Neural cell (in vitro differentiated cells): Measurements from ENCODE around the gene GRAMD4. TPM values are rescaled to one million over a fixed set of nuclear protein-coding genes. Genes with fewer than 3 reads are reported as not detected.

Experiments used
- H2AFZ ChIP-seq: fragments of 200-600, 300-800 bp; sonication (generic), shearing (Covaris generic); 2 replicates; pipeline ENCODE4 v1.6.0; 2014; ENCODE audit warnings: low read depth, mild to moderate bottlenecking, antibody characterized with exemption, low read length, moderate library complexity
- H3F3A ChIP-seq: fragments of 200-600 bp; shearing (Covaris generic); 2 replicates; pipeline ENCODE4 v1.6.1; 2016; ENCODE audit warnings: mild to moderate bottlenecking, moderate library complexity, mixed read lengths, antibody characterized with exemption, low read length; ENCODE audit not compliant: insufficient read depth, poor library complexity, severe bottlenecking
- H3K27ac ChIP-seq: fragments of 200-600, 300-800 bp; sonication (generic), shearing (Covaris generic); 2 replicates; pipeline ENCODE4 v1.5.1; 2014; ENCODE audit warnings: mild to moderate bottlenecking, low read length, moderate library complexity
- H3K27me3 ChIP-seq: fragments of 300-800, 200-600 bp; sonication (generic), shearing (Covaris generic); 2 replicates; pipeline ENCODE4 v1.6.0; 2014; ENCODE audit warnings: mild to moderate bottlenecking, low read depth, low read length, moderate library complexity; ENCODE audit not compliant: insufficient read depth
- H3K36me3 ChIP-seq: fragments of 300-800, 200-600 bp; sonication (generic), shearing (Covaris generic); 2 replicates; pipeline ENCODE4 v1.5.1; 2014; ENCODE audit warnings: mild to moderate bottlenecking, antibody characterized with exemption, low read length, moderate library complexity; ENCODE audit not compliant: insufficient read depth
- H3K4me2 ChIP-seq: fragments of 300-800, 200-600 bp; sonication (generic), shearing (Covaris generic); 2 replicates; pipeline ENCODE4 v1.6.0; 2014; ENCODE audit warnings: mild to moderate bottlenecking, low read length
- H3K4me3 ChIP-seq: fragments of 300-800, 200-600 bp; sonication (generic), shearing (Covaris generic); 2 replicates; pipeline ENCODE4 v1.5.1; 2014; ENCODE audit warnings: mild to moderate bottlenecking, low read length, moderate library complexity
- H3K79me2 ChIP-seq: fragments of 200-600 bp; shearing (Covaris generic); replicated peaks from 2 replicates; pipeline ENCODE4 v1.6.0; 2014; ENCODE audit warnings: mild to moderate bottlenecking, low read length, moderate library complexity; ENCODE audit not compliant: insufficient read depth
- H3K9ac ChIP-seq: fragments of 300-800, 200-600 bp; sonication (generic), shearing (Covaris generic); 2 replicates; pipeline ENCODE4 v1.6.1; 2016; ENCODE audit warnings: mild to moderate bottlenecking, low read length, mixed read lengths
- H3K9me2 ChIP-seq: fragments of 200-600 bp; shearing (Covaris generic); 2 replicates; pipeline ENCODE4 v1.6.1; 2016; ENCODE audit warnings: mild to moderate bottlenecking, low read length, mixed read lengths; ENCODE audit not compliant: insufficient read depth
- H3K9me3 ChIP-seq: fragments of 200-600, 300-800 bp; sonication (generic), shearing (Covaris generic); 2 replicates; pipeline ENCODE4 v1.6.1; 2016; ENCODE audit warnings: mild to moderate bottlenecking, mixed run types, low read length, moderate library complexity, mixed read lengths
- H4K20me1 ChIP-seq: fragments of 200-600 bp; shearing (Covaris generic); 2 replicates; pipeline ENCODE4 v1.6.1; 2016; ENCODE audit warnings: mild to moderate bottlenecking, mixed run types; ENCODE audit not compliant: insufficient read depth
- EP300 ChIP-seq: fragments of 450-650 bp; conservative IDR thresholded peaks from 2 replicates; pipeline ENCODE4 v1.6.1; 2014; ENCODE audit warnings: antibody characterized with exemption, mild to moderate bottlenecking, moderate library complexity; ENCODE audit not compliant: poor library complexity, severe bottlenecking
- EZH2 ChIP-seq: fragments of 200-600, 300-800 bp; shearing (Covaris generic), sonication (generic); IDR thresholded peaks from 2 replicates; pipeline ENCODE4 v1.6.1; 2014; ENCODE audit warnings: antibody characterized with exemption, low read length, borderline replicate concordance, mild to moderate bottlenecking; ENCODE audit not compliant: insufficient read depth, poor library complexity, severe bottlenecking
- MXI1 ChIP-seq: fragments of 450-650 bp; conservative IDR thresholded peaks from 2 replicates; pipeline ENCODE4 v1.6.1; 2014; ENCODE audit warnings: antibody characterized with exemption, mild to moderate bottlenecking; ENCODE audit not compliant: poor library complexity, severe bottlenecking
- POLR2AphosphoS5 ChIP-seq: IDR thresholded peaks from 2 replicates; pipeline ENCODE4 v1.6.1; 2012
- RAD21 ChIP-seq: fragments of 450-650 bp; conservative IDR thresholded peaks from 2 replicates; pipeline ENCODE4 v1.6.1; 2014; ENCODE audit warnings: antibody characterized with exemption, mild to moderate bottlenecking, moderate library complexity
- SMC3 ChIP-seq: fragments of 450-650 bp; conservative IDR thresholded peaks from 2 replicates; pipeline ENCODE4 v1.6.1; 2014; ENCODE audit warnings: antibody characterized with exemption, mild to moderate bottlenecking, moderate library complexity; ENCODE audit not compliant: poor library complexity
- TAF1 ChIP-seq: IDR thresholded peaks from 2 replicates; pipeline ENCODE4 v1.6.1; 2012; ENCODE audit warnings: low read depth
- polyA plus RNA-seq: library from polyadenylated mRNA; depleted of rRNA; stranded (reverse); fragments of >200 nt; gene quantifications from 2 replicates; pipeline ENCODE4 v1.2.3, GENCODE V29; 2014
- TF ChIP-seq, protein P1 (sequence below): IDR thresholded peaks from 2 replicates; pipeline ENCODE4 v1.6.1; 2012; ENCODE audit warnings: borderline replicate concordance
- TF ChIP-seq, protein P2 (sequence below): fragments of 450-650 bp; IDR thresholded peaks from 2 replicates; pipeline ENCODE4 v1.5.1; 2014; ENCODE audit warnings: antibody characterized with exemption, mild to moderate bottlenecking, moderate library complexity; ENCODE audit not compliant: poor library complexity, severe bottlenecking

Gene GRAMD4
- polyA plus RNA-seq, 1 donor from 2014 or later, result 35.6 TPM

- Histone ChIP-seq H3K9ac (no peak overlapping the region), H3K4me3 (no peak overlapping the region)
These were observed 32.7 kb downstream of the GRAMD4 start for GRCh38 chr22:46652847-46653331.

GRCh38 chr22:46653596-46653995 lies 33.4 kb downstream of the GRAMD4 start:
- H3K27me3 ChIP-seq, result no peaks in the 10 kb centered on the region
- no peaks in the 10 kb centered on the region for H3K9me2 ChIP-seq
- H4K20me1 ChIP-seq, result no peaks in the 10 kb centered on the region
- no peak overlapping the region for H3K4me2 ChIP-seq
- no peaks in the 10 kb centered on the region for H3K9me3 ChIP-seq
- H3K9ac ChIP-seq, result no peak overlapping the region
- no peaks in the 10 kb centered on the region for H3K36me3 ChIP-seq
- H2AFZ ChIP-seq, result no peak overlapping the region
- H3K4me3 ChIP-seq, result no peak overlapping the region
- TF ChIP-seq, protein P1, sequence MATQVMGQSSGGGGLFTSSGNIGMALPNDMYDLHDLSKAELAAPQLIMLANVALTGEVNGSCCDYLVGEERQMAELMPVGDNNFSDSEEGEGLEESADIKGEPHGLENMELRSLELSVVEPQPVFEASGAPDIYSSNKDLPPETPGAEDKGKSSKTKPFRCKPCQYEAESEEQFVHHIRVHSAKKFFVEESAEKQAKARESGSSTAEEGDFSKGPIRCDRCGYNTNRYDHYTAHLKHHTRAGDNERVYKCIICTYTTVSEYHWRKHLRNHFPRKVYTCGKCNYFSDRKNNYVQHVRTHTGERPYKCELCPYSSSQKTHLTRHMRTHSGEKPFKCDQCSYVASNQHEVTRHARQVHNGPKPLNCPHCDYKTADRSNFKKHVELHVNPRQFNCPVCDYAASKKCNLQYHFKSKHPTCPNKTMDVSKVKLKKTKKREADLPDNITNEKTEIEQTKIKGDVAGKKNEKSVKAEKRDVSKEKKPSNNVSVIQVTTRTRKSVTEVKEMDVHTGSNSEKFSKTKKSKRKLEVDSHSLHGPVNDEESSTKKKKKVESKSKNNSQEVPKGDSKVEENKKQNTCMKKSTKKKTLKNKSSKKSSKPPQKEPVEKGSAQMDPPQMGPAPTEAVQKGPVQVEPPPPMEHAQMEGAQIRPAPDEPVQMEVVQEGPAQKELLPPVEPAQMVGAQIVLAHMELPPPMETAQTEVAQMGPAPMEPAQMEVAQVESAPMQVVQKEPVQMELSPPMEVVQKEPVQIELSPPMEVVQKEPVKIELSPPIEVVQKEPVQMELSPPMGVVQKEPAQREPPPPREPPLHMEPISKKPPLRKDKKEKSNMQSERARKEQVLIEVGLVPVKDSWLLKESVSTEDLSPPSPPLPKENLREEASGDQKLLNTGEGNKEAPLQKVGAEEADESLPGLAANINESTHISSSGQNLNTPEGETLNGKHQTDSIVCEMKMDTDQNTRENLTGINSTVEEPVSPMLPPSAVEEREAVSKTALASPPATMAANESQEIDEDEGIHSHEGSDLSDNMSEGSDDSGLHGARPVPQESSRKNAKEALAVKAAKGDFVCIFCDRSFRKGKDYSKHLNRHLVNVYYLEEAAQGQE, result no peak
- TF ChIP-seq MXI1 (no peak), EZH2 (no peak), TAF1 (no peak), RAD21 (no peak), SMC3 (no peak), POLR2AphosphoS5 (no peak), EP300 (no peak)
- TF ChIP-seq, protein P2, sequence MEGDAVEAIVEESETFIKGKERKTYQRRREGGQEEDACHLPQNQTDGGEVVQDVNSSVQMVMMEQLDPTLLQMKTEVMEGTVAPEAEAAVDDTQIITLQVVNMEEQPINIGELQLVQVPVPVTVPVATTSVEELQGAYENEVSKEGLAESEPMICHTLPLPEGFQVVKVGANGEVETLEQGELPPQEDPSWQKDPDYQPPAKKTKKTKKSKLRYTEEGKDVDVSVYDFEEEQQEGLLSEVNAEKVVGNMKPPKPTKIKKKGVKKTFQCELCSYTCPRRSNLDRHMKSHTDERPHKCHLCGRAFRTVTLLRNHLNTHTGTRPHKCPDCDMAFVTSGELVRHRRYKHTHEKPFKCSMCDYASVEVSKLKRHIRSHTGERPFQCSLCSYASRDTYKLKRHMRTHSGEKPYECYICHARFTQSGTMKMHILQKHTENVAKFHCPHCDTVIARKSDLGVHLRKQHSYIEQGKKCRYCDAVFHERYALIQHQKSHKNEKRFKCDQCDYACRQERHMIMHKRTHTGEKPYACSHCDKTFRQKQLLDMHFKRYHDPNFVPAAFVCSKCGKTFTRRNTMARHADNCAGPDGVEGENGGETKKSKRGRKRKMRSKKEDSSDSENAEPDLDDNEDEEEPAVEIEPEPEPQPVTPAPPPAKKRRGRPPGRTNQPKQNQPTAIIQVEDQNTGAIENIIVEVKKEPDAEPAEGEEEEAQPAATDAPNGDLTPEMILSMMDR, result no peak
- H3K27ac ChIP-seq, result no peak overlapping the region
- no peaks in the 10 kb centered on the region for H3K79me2 ChIP-seq
- no peaks in the 10 kb centered on the region for H3F3A ChIP-seq

More at GRCh38 chr22:46652847-46653331, 32.7 kb downstream of the GRAMD4 start:
- H3K27me3 ChIP-seq, result no peaks in the 10 kb centered on the region
- no peaks in the 10 kb centered on the region for H3F3A ChIP-seq
- no peaks in the 10 kb centered on the region for H4K20me1 ChIP-seq
- no peak overlapping the region for H3K27ac ChIP-seq
- no peak overlapping the region for H3K4me2 ChIP-seq
- H3K36me3 ChIP-seq, result no peaks in the 10 kb centered on the region
- TF ChIP-seq EP300 (no peak), MXI1 (no peak), EZH2 (no peak), RAD21 (no peak), TAF1 (no peak), POLR2AphosphoS5 (no peak)
- TF ChIP-seq, protein P2, result no peak
- TF ChIP-seq, protein P1, result no peak
- H3K79me2 ChIP-seq, result no peaks in the 10 kb centered on the region
- no peak overlapping the region for H2AFZ ChIP-seq
- no peaks in the 10 kb centered on the region for H3K9me3 ChIP-seq
- H3K9me2 ChIP-seq, result no peaks in the 10 kb centered on the region
